Neural cell (in vitro differentiated cells): ENCODE measurements around the gene REEP1. TPM values are rescaled to one million over a fixed set of nuclear protein-coding genes. Genes with fewer than 3 reads are reported as not detected.

Source experiments
- H2AFZ ChIP-seq: fragments of 200-600, 300-800 bp; sonication (generic), shearing (Covaris generic); 2 replicates; pipeline ENCODE4 v1.6.0; 2014; ENCODE audit warnings: low read depth, mild to moderate bottlenecking, antibody characterized with exemption, low read length, moderate library complexity
- H3F3A ChIP-seq: fragments of 200-600 bp; shearing (Covaris generic); 2 replicates; pipeline ENCODE4 v1.6.1; 2016; ENCODE audit warnings: mild to moderate bottlenecking, moderate library complexity, mixed read lengths, antibody characterized with exemption, low read length; ENCODE audit not compliant: insufficient read depth, poor library complexity, severe bottlenecking
- H3K27ac ChIP-seq: fragments of 200-600, 300-800 bp; sonication (generic), shearing (Covaris generic); 2 replicates; pipeline ENCODE4 v1.5.1; 2014; ENCODE audit warnings: mild to moderate bottlenecking, low read length, moderate library complexity
- H3K27me3 ChIP-seq: fragments of 300-800, 200-600 bp; sonication (generic), shearing (Covaris generic); 2 replicates; pipeline ENCODE4 v1.6.0; 2014; ENCODE audit warnings: mild to moderate bottlenecking, low read depth, low read length, moderate library complexity; ENCODE audit not compliant: insufficient read depth
- H3K36me3 ChIP-seq: fragments of 300-800, 200-600 bp; sonication (generic), shearing (Covaris generic); 2 replicates; pipeline ENCODE4 v1.5.1; 2014; ENCODE audit warnings: mild to moderate bottlenecking, antibody characterized with exemption, low read length, moderate library complexity; ENCODE audit not compliant: insufficient read depth
- H3K4me2 ChIP-seq: fragments of 300-800, 200-600 bp; sonication (generic), shearing (Covaris generic); 2 replicates; pipeline ENCODE4 v1.6.0; 2014; ENCODE audit warnings: mild to moderate bottlenecking, low read length
- H3K4me3 ChIP-seq: fragments of 300-800, 200-600 bp; sonication (generic), shearing (Covaris generic); 2 replicates; pipeline ENCODE4 v1.5.1; 2014; ENCODE audit warnings: mild to moderate bottlenecking, low read length, moderate library complexity
- H3K79me2 ChIP-seq: fragments of 200-600 bp; shearing (Covaris generic); replicated peaks from 2 replicates; pipeline ENCODE4 v1.6.0; 2014; ENCODE audit warnings: mild to moderate bottlenecking, low read length, moderate library complexity; ENCODE audit not compliant: insufficient read depth
- H3K9ac ChIP-seq: fragments of 300-800, 200-600 bp; sonication (generic), shearing (Covaris generic); 2 replicates; pipeline ENCODE4 v1.6.1; 2016; ENCODE audit warnings: mild to moderate bottlenecking, low read length, mixed read lengths
- H3K9me2 ChIP-seq: fragments of 200-600 bp; shearing (Covaris generic); 2 replicates; pipeline ENCODE4 v1.6.1; 2016; ENCODE audit warnings: mild to moderate bottlenecking, low read length, mixed read lengths; ENCODE audit not compliant: insufficient read depth
- H3K9me3 ChIP-seq: fragments of 200-600, 300-800 bp; sonication (generic), shearing (Covaris generic); 2 replicates; pipeline ENCODE4 v1.6.1; 2016; ENCODE audit warnings: mild to moderate bottlenecking, mixed run types, low read length, moderate library complexity, mixed read lengths
- H4K20me1 ChIP-seq: fragments of 200-600 bp; shearing (Covaris generic); 2 replicates; pipeline ENCODE4 v1.6.1; 2016; ENCODE audit warnings: mild to moderate bottlenecking, mixed run types; ENCODE audit not compliant: insufficient read depth
- CTCF ChIP-seq: fragments of 450-650 bp; IDR thresholded peaks from 2 replicates; pipeline ENCODE4 v1.5.1; 2014; ENCODE audit warnings: antibody characterized with exemption, mild to moderate bottlenecking, moderate library complexity; ENCODE audit not compliant: poor library complexity, severe bottlenecking
- EP300 ChIP-seq: fragments of 450-650 bp; conservative IDR thresholded peaks from 2 replicates; pipeline ENCODE4 v1.6.1; 2014; ENCODE audit warnings: antibody characterized with exemption, mild to moderate bottlenecking, moderate library complexity; ENCODE audit not compliant: poor library complexity, severe bottlenecking
- EZH2 ChIP-seq: fragments of 200-600, 300-800 bp; shearing (Covaris generic), sonication (generic); IDR thresholded peaks from 2 replicates; pipeline ENCODE4 v1.6.1; 2014; ENCODE audit warnings: antibody characterized with exemption, low read length, borderline replicate concordance, mild to moderate bottlenecking; ENCODE audit not compliant: insufficient read depth, poor library complexity, severe bottlenecking
- MXI1 ChIP-seq: fragments of 450-650 bp; conservative IDR thresholded peaks from 2 replicates; pipeline ENCODE4 v1.6.1; 2014; ENCODE audit warnings: antibody characterized with exemption, mild to moderate bottlenecking; ENCODE audit not compliant: poor library complexity, severe bottlenecking
- POLR2AphosphoS5 ChIP-seq: IDR thresholded peaks from 2 replicates; pipeline ENCODE4 v1.6.1; 2012
- RAD21 ChIP-seq: fragments of 450-650 bp; conservative IDR thresholded peaks from 2 replicates; pipeline ENCODE4 v1.6.1; 2014; ENCODE audit warnings: antibody characterized with exemption, mild to moderate bottlenecking, moderate library complexity
- REST ChIP-seq: IDR thresholded peaks from 2 replicates; pipeline ENCODE4 v1.6.1; 2012; ENCODE audit warnings: borderline replicate concordance
- SMC3 ChIP-seq: fragments of 450-650 bp; conservative IDR thresholded peaks from 2 replicates; pipeline ENCODE4 v1.6.1; 2014; ENCODE audit warnings: antibody characterized with exemption, mild to moderate bottlenecking, moderate library complexity; ENCODE audit not compliant: poor library complexity
- TAF1 ChIP-seq: IDR thresholded peaks from 2 replicates; pipeline ENCODE4 v1.6.1; 2012; ENCODE audit warnings: low read depth
- polyA plus RNA-seq: library from polyadenylated mRNA; depleted of rRNA; stranded (reverse); fragments of >200 nt; gene quantifications from 2 replicates; pipeline ENCODE4 v1.2.3, GENCODE V29; 2014

REEP1 gene
- polyA plus RNA-seq, 1 donor from 2014 or later: 121 TPM

- H3K9me2 ChIP-seq: no peaks in the 10 kb centered on the region
- no peaks in the 10 kb centered on the region for H3K9me3 ChIP-seq
- H4K20me1 ChIP-seq: no peaks in the 10 kb centered on the region
- H3K36me3 ChIP-seq: peaks cover 4% of the 10 kb centered on the region
- H3K4me3 ChIP-seq: no peak overlapping the region
- no peak overlapping the region for H3K4me2 ChIP-seq
- TF ChIP-seq TAF1 (no peak), REST (no peak), CTCF (no peak), POLR2AphosphoS5 (no peak), MXI1 (no peak), EP300 (no peak), RAD21 (no peak)
- no peaks in the 10 kb centered on the region for H3K27me3 ChIP-seq
- no peaks in the 10 kb centered on the region for H3F3A ChIP-seq
- no peaks in the 10 kb centered on the region for H3K79me2 ChIP-seq
- no peak overlapping the region for H2AFZ ChIP-seq
- H3K9ac ChIP-seq: no peak overlapping the region
- H3K27ac ChIP-seq: no peak overlapping the region
Observed at GRCh38 chr2:86174445-86174844, 163.0 kb downstream of the REEP1 start.

GRCh38 chr2:86172610-86173009, 164.8 kb downstream of the REEP1 start:
- no peaks in the 10 kb centered on the region for H3K79me2 ChIP-seq
- H3K27ac ChIP-seq: no peak overlapping the region
- no peak overlapping the region for H3K4me3 ChIP-seq
- no peaks in the 10 kb centered on the region for H3K27me3 ChIP-seq
- H3K36me3 ChIP-seq: peaks cover 4% of the 10 kb centered on the region
- H3K9me3 ChIP-seq: no peaks in the 10 kb centered on the region
- H4K20me1 ChIP-seq: no peaks in the 10 kb centered on the region
- H3K9ac ChIP-seq: no peak overlapping the region
- TF ChIP-seq MXI1: no peak
- no peak for TF ChIP-seq EP300
- TF ChIP-seq POLR2AphosphoS5: no peak
- no peak for TF ChIP-seq REST
- no peak for TF ChIP-seq EZH2
- no peak for TF ChIP-seq CTCF
- TF ChIP-seq RAD21: no peak
- TF ChIP-seq SMC3: no peak
- TF ChIP-seq TAF1: no peak
- H3F3A ChIP-seq: no peaks in the 10 kb centered on the region
- H2AFZ ChIP-seq: no peak overlapping the region
- H3K9me2 ChIP-seq: no peaks in the 10 kb centered on the region
- H3K4me2 ChIP-seq: no peak overlapping the region
